Left cardiac atrium (tissue), 4 donors: ENCODE measurements around the gene RETSAT. TPM values are rescaled to one million over a fixed set of nuclear protein-coding genes. Genes with fewer than 3 reads are reported as not detected.
A peak's percentile ranks its signal among the peaks of the same experiment; 100 is the strongest.
"Not testable (repeated sequence)": the region's sequence is repeated elsewhere in the genome, so short reads cannot be mapped to it uniquely, and the experiment has no call there.

Source experiments
- ATAC-seq, 2 donors: fragments of 200-7000 bp; cut with Tn5 transposase; one replicate each; pipeline ENCODE4 v1.9.1; 2020; ENCODE audit warnings: mild to moderate bottlenecking in 2 of 2, moderate library complexity in 2 of 2
- DNase-seq: peaks from one replicate; pipeline ENCODE4 v3.0.0-alpha.2; 2020
- intact Hi-C, 2 donors: fragments of 100-400 bp; cut with DNase I; formaldehyde crosslinking; loops; one replicate each; pipeline versions ENCODE4 v1.14.1 to v1.15.1; 2022 to 2023
- total RNA-seq, 2 donors: library from RNA; stranded (reverse); fragmentation: NEBNext Ultra II Directional; extraction: Animal tissue kit (Norgen Biotek cat#: 25700); gene quantifications; one replicate each; pipeline ENCODE4 v1.2.1, GENCODE V29; 2021
- donor health status: DM: no; HTN: yes; CAD: no.
- donor health status: DM: no; HTN: yes; CAD: no; lungs with severe emphysema.
- donor health status: DM: yes; HTN: yes; CAD: no.
- donor health status: Dilated cardiomyopathy.

RETSAT gene
- total RNA-seq, 2 donors from 2014 or later, result 79.9 to 84.0 TPM

DNA sequence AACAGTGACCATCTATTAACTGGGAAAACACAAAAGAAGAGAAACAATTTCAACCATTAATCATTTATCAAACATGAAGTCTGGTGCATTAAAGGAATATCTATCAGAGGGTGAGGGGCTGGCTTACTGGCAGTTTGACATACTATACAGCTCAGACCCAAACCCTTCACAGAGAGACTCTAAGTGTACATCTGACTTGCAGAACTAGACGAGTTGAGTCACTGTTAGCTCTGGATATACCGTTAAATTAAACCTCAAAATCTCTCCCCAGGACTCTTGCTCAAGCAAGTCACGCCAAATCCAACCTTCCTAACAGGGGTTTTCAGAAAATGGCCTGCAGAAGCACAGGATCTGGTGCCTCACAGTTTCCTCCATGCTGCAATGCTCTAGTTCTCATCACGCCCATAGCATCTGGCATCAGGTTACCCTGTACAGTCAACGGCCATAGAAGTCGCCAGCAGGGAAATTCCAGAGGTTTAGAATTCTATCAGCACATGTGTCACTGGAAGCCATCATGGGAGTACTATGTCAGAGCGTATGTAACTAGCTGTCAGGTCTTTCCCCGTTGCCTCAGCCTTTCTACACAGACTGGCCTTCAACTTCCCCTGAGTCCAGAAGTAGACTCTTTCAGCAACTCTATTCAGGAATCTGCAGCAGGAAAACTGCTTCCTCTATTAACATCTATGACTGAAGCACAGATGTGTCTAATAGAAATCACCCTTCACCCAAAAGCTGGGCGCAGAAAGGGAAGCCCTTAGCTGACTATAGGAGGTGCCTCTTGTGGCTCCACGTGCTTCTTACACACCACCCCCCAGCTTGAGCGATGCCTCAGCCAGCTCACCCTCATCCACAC is 35.9 kb downstream of the RETSAT start:
- intact Hi-C loops, result no loop called here
- DNase-seq, result no peak

GRCh38 chr2:85315921-85316320 is 38.4 kb downstream of the RETSAT start:
- DNase-seq, intact Hi-C loops, ATAC-seq: not testable (repeated sequence)

More for the DNA sequence above, 35.9 kb downstream of the RETSAT start:
- peak; percentile 27 to 28 for ATAC-seq

- ATAC-seq, result no peak
- intact Hi-C loops, result no loop called here
- no peak for DNase-seq
Observed at GRCh38 chr2:85314884-85315242, 39.5 kb downstream of the RETSAT start.

GRCh38 chr2:85312404-85312803 is 41.9 kb downstream of the RETSAT start:
- no peak for DNase-seq
- intact Hi-C loops, result no loop called here
- ATAC-seq, result peak in 1 of 2 donors; percentile 73

DNA sequence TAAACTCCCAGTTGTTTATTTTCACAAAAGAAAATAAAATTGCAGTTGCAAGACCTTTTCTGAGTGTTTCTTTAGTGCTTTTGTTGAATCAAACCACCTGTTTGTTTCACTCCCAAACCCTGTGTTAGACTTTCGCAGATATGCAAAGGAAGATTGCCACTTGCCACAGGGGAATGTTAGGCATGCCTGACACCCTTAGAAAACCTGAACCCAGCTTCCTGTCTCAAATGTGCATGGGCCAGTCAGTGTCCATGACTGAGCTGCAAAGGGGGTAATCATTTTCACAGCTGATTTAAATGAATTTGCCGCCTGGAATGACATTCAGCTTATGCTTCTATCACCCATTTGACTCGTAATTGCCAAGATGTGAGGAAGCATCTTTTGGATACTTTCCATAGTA is 44.0 kb downstream of the RETSAT start:
- no peak for ATAC-seq
- no peak for DNase-seq
- intact Hi-C loops, result no loop called here

- no peak for ATAC-seq
- intact Hi-C loops, result no loop called here
- no peak for DNase-seq
Observed at GRCh38 chr2:85309699-85310321, 44.5 kb downstream of the RETSAT start.

DNA sequence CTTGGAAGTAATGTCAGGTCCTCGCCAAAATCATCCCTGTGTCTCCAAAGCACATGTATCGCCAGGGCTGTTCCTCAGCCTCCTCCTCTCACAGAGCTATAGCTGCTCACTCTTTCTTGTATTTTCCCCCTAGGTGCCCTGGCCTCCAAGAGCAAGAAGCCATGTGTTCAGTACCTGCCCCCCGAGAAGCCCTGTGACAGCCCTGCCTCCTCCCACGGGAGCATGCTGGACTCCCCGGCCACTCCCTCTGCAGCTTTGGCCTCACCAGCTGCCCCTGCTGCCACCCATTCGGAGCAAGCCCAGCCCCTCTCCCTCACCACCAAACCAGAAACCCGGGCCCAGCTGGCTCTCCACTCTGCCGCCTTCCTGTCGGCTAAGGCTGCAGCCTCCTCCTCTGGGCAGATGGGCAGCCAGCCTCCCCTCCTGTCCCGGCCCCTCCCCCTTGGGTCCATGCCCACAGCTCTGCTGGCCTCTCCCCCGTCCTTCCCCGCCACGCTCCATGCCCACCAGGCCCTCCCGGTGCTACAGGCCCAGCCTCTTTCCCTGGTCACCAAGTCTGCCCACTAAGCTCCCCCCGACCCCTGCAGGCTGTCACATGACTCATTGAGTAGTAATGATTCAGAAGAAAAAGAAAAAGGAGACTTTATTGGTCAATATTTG is 45.3 kb downstream of the RETSAT start:
- ATAC-seq (peak; percentile 67 to 74), DNase-seq (peak; percentile 74)
- intact Hi-C loops, result no loop called here

DNA sequence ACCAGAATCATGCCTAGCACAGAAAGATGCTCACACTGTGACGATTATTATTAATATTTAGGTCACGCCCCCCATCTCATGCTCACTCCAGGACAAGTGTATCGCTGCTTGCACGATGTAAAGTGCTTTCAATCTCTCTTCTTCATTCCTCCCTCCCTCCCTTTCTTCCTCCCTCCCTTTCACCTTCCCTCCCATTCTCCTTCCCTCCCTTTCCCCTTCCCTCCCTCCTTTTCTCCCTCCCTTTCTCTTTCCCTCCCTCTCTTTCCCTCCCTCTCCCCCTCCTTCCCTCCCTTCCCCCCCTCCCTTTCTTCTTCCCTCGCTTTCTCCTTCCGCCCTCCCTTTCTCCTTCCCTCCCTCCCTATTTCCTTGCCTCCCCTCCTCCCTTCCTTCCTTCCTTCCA is 46.1 kb downstream of the RETSAT start:
- intact Hi-C loops, result no loop called here
- ATAC-seq (no peak), DNase-seq (no peak)

- DNase-seq, result no peak
- intact Hi-C loops, result no loop called here
Observed at GRCh38 chr2:85307527-85307897, 46.8 kb downstream of the RETSAT start.

GRCh38 chr2:85303780-85304531 is 50.4 kb downstream of the RETSAT start:
- DNase-seq (no peak), ATAC-seq (no peak)
- intact Hi-C loops, result no loop called here

More at GRCh38 chr2:85307527-85307897, 46.8 kb downstream of the RETSAT start:
- no peak for ATAC-seq

GRCh38 chr2:85302121-85302520 is 52.2 kb downstream of the RETSAT start:
- DNase-seq, result no peak
- peak; percentile 27 to 63 for ATAC-seq

More at GRCh38 chr2:85302121-85302520, 52.2 kb downstream of the RETSAT start:
- intact Hi-C loops, result no loop called here

Other genes starting within 250 kb of the RETSAT start
- 10 to 100 TPM; 17.1 to 17.3 TPM for gene TCF7L1, start 221.1 kb downstream of the RETSAT start, total RNA-seq
- gene TGOLN2, start 26.5 kb downstream of the RETSAT start, total RNA-seq, result 10 to 100 TPM; 71.1 to 73.9 TPM
- gene ELMOD3, start 241 bp upstream of the RETSAT start, total RNA-seq, result 10 to 100 TPM; 15.4 to 22.1 TPM
- gene CAPG, start 55.8 kb upstream of the RETSAT start, total RNA-seq, result 10 to 100 TPM; 13.6 to 20.3 TPM
- under 1 TPM; 0.29 to 0.37 TPM for gene SH2D6, start 64.2 kb upstream of the RETSAT start, total RNA-seq
- 100 to 1,000 TPM; 107 to 389 TPM for gene MAT2A, start 184.6 kb upstream of the RETSAT start, total RNA-seq
- gene GGCX, start 207.0 kb upstream of the RETSAT start, total RNA-seq, result 10 to 100 TPM; 34.0 to 37.3 TPM
- 10 to 100 TPM; 30.3 to 54.8 TPM for gene VAMP8, start 223.1 kb upstream of the RETSAT start, total RNA-seq
- 10 to 100 TPM; 84.7 to 91.4 TPM for gene VAMP5, start 229.9 kb upstream of the RETSAT start, total RNA-seq
- 10 to 100 TPM; 86.5 to 97.1 TPM for gene RNF181, start 241.2 kb upstream of the RETSAT start, total RNA-seq
- 10 to 100 TPM; 12.7 to 14.9 TPM for gene TMEM150A, start 248.2 kb upstream of the RETSAT start, total RNA-seq